ENCODE results near the gene RPS14. TPM values are rescaled to one million over a fixed set of nuclear protein-coding genes. Genes with fewer than 3 reads are reported as not detected.

Gene RPS14
- total RNA-seq, 1 experiment from 2014 or later, result 3,085 TPM

- in situ Hi-C loops (cut with HindIII; ENCODE audit: low pct_unique_long_range_greater_than_20kb, low sequenced_read_pairs), result no loop called here
- no peak for DNase-seq (ENCODE audit: low read depth)
Measured at GRCh38 chr5:150408231-150408943, 41.2 kb downstream of the RPS14 start.

- no peak for DNase-seq (ENCODE audit: low read depth)
- in situ Hi-C loops (cut with HindIII; ENCODE audit: low pct_unique_long_range_greater_than_20kb, low sequenced_read_pairs), result no loop called here
Measured at GRCh38 chr5:150407096-150407720, 42.3 kb downstream of the RPS14 start.

- in situ Hi-C loops (cut with HindIII; ENCODE audit: low pct_unique_long_range_greater_than_20kb, low sequenced_read_pairs), result no loop called here
Measured at GRCh38 chr5:150406723-150407095, 42.8 kb downstream of the RPS14 start.

DNA sequence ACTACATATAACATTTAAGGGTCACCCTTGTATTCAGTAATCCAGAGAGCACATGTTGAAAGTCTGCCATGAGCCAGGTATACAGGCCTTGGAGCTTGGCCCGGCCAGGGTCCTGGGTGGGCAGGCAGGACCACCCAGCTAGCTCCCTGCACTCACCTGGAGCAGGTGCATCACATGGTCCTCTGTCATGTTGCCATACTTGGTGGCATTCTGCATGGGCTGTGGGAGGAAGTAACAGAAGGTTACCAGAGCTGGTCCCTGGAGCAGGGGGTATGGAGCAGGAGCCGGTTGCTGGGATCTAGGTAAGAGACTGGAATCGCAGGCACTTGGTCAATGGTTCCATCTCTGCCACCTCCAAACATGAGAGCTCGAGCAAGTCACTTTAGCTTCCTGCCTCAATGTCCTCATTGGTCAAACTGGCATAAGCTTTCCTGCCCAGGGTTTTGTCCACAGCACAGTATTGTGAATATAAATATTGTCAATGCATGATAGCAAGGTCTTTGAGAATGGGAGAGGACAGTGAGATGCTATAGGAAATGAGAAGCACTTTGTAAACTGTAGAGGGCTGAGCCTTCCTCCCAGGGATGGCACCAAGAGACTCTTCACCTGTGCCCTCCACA is 43.3 kb downstream of the RPS14 start:
- no peak for DNase-seq (ENCODE audit: low read depth)
- in situ Hi-C loops (cut with HindIII; ENCODE audit: low pct_unique_long_range_greater_than_20kb, low sequenced_read_pairs), result no loop called here

More at GRCh38 chr5:150406723-150407095, 42.8 kb downstream of the RPS14 start:
- DNase-seq (ENCODE audit: low read depth), result no peak

DNA sequence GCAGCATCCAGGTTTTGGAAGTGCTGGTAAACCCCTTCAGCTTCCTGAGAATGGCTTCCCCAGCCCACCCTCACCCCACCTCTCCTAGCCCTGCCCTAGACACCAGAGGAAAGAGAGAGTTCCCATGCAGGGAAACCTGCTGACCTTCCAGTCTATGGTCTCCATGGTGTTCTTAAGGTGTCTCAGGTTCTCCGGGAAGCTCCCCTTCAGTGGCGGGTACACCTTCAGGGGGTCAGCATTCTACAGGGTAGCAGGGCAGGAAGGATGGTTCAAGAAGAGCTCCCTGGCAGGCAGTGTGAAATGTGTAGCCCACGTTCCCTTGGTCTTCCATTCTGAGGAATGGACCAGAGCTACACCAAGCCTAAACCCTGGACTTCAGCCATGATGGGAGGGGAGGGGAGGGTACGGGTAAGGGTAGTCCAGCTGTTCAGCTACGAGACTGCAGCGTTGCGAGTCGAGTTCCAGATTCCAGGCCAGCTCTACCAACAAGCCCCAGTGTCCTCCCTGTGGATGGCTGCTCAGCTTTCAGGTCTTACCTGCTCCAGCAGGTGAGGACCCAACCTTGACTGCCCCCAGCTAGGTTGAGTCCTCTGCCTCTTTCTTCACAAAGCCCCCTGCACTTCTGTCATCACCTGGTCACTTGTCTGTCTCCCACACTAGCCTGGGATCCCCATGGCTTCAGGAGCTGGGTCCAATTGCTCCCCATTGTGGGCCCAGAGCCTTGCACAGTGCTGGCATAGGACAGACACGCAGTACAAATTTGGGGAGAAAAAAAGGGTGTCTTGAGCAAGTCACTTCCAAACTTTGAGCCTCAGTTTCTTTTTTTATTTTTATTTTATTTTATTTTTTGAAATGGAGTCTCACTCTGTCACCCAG is 44.4 kb downstream of the RPS14 start:
- no peak for DNase-seq (ENCODE audit: low read depth)
- in situ Hi-C loops (cut with HindIII; ENCODE audit: low pct_unique_long_range_greater_than_20kb, low sequenced_read_pairs), result no loop called here

GRCh38 chr5:150404535-150404934 is 45.0 kb downstream of the RPS14 start:
- DNase-seq (ENCODE audit: low read depth), result no peak
- in situ Hi-C loops (cut with HindIII; ENCODE audit: low pct_unique_long_range_greater_than_20kb, low sequenced_read_pairs), result no loop called here

- in situ Hi-C loops (cut with HindIII; ENCODE audit: low pct_unique_long_range_greater_than_20kb, low sequenced_read_pairs), result no loop called here
- DNase-seq (ENCODE audit: low read depth), result no peak
Measured at GRCh38 chr5:150404121-150404520, 45.4 kb downstream of the RPS14 start.

- in situ Hi-C loops (cut with HindIII; ENCODE audit: low pct_unique_long_range_greater_than_20kb, low sequenced_read_pairs), result no loop called here
- no peak for DNase-seq (ENCODE audit: low read depth)
Measured at GRCh38 chr5:150402901-150403342, 46.6 kb downstream of the RPS14 start.

DNA sequence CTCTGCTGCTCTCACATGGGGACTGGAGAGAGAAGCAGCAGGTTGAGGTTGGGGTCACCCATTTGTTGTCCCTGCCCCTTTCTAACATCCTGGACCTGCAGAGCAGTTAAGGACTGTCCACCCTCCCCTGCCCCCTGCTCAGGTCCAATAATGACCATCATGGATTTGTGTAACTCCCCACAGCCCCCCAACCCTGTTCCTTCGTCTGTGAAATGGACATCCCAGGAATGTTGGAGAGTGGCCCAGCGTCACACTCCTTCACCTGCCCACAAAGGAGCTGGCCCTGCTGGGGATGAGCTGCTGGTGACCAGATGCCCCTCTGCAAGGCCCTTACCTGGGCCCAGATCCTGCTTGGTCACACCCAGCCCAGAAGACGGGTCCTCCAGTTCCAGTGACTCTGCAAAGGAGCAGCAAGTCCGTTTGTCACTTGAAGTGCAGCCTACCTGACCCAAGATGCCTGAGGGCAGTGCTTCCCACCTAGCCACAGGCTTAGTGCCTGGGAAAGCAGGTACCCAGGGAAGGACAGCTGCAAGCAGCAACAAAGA is 47.2 kb downstream of the RPS14 start:
- in situ Hi-C loops (cut with HindIII; ENCODE audit: low pct_unique_long_range_greater_than_20kb, low sequenced_read_pairs), result no loop called here
- DNase-seq (ENCODE audit: low read depth), result no peak

GRCh38 chr5:150401376-150402228 is 47.9 kb downstream of the RPS14 start:
- in situ Hi-C loops (cut with HindIII; ENCODE audit: low pct_unique_long_range_greater_than_20kb, low sequenced_read_pairs), result no loop called here

GRCh38 chr5:150401076-150401375 is 48.5 kb downstream of the RPS14 start:
- DNase-seq (ENCODE audit: low read depth), result no peak

More at GRCh38 chr5:150401376-150402228, 47.9 kb downstream of the RPS14 start:
- DNase-seq (ENCODE audit: low read depth), result no peak

GRCh38 chr5:150400316-150401075 is 49.0 kb downstream of the RPS14 start:
- no peak for DNase-seq (ENCODE audit: low read depth)
- in situ Hi-C loops (cut with HindIII; ENCODE audit: low pct_unique_long_range_greater_than_20kb, low sequenced_read_pairs), result no loop called here

More at GRCh38 chr5:150401076-150401375, 48.5 kb downstream of the RPS14 start:
- in situ Hi-C loops (cut with HindIII; ENCODE audit: low pct_unique_long_range_greater_than_20kb, low sequenced_read_pairs), result no loop called here

- in situ Hi-C loops (cut with HindIII; ENCODE audit: low pct_unique_long_range_greater_than_20kb, low sequenced_read_pairs), result no loop called here
- no peak for DNase-seq (ENCODE audit: low read depth)
Measured at GRCh38 chr5:150399524-150400211, 49.9 kb downstream of the RPS14 start.

DNA sequence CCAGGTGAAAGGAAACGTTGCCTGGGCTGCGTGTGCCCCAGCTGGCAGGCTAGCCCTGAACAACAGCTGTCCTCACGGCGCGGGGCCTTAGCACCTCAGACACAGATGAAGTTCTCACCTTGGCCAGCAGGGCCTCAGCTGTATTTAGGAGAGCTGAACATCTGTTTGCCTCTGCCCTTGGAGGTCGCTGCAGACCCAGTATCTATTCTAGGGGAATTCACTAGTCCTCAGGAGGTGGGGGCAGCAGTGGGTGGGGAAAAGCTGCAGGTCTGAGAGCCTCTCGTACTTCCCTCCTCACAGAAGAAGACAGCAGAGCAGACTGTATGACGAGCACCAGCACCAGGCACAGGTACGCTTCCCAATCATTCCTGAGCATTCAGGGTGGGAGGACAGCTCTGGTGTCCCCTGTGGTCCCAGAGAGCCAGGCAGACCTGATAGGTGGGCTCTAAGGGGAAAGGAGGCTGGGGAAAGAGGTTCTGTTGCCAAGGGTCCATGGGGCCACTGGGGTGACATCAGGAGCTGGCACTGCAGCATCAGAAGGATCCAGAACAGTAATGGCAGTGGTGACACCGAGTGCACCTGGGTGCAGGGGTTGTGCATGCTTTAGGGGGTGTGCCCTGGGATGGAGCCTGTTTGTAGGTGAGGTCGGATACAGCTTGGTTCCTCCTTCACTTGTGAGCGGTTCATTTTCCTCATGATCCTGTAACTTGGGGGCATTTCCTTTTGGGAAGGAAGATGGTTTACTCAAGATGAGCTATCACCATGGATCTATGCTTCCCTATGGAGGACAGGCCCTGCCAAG is 50.6 kb downstream of the RPS14 start:
- DNase-seq (ENCODE audit: low read depth), result no peak
- in situ Hi-C loops (cut with HindIII; ENCODE audit: low pct_unique_long_range_greater_than_20kb, low sequenced_read_pairs), result no loop called here

GRCh38 chr5:150397782-150398721 is 51.5 kb downstream of the RPS14 start:
- in situ Hi-C loops (cut with HindIII; ENCODE audit: low pct_unique_long_range_greater_than_20kb, low sequenced_read_pairs), result no loop called here
- DNase-seq (ENCODE audit: low read depth), result no peak

Measured in Caki2 (cell line).